ENCODE results near the gene TRAF2.

The TRAF2 gene

DNA sequence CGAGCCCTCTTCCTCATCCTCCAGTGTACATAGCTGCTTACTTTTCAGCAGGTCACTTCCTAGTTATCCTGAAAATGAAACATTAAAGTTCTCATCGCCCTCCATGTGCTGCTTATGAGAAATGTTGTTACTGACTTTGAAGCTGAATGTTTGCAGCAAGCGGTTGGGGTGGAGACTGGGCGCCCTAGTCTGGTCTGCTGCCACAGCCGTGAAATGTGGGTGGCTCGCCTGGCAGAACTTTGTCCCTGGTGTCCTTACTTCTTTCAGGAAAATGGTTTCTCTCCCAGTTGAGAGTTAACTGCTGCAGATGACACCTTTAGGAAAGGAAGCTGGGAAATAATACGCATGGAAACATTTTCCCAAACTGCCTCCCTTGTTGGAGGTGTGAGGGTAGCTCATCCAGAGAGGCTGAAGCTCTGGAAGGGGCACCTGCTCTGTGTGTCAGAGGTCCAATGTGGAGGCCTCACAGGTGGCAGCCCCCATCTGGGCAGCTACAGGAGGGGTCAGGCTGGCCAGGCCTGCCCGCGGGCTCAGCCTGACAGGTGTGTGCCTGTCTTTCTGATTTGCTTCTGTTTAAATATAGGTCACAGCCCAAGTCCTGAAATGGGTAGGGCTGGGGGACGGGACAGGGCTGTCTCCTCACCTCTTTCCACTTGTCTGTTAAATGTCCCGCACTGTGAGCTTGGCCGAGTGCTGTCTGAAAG is 24.0 kb downstream of the TRAF2 start:
- H3K36me3 ChIP-seq (ENCODE audit: control insufficient read depth, insufficient read depth, low read length): peaks cover 75% of the 10 kb centered on the region
- no peaks in the 10 kb centered on the region for H3K9me3 ChIP-seq (ENCODE audit: control insufficient read depth, insufficient read depth, low read length)
- H3K4me1 ChIP-seq (ENCODE audit: control insufficient read depth, insufficient read depth, low read length): no peaks in the 10 kb centered on the region

DNA sequence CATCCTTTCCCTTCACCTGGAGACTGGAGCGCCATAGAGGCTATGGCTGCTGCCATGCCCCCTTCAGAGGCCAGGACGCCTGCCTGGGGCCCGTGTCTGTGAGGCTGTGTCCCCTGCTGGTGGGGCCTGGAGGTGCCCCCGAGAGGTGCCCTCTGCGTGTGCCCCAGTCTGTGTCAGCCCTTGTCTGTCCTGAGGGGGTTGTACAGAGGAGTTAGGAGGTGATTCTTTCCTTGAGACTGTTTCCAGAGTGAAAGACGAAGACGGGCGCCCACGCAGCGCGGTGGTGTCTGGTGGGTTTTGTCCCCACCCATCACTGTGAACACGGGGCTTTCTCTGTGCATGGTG is 24.6 kb downstream of the TRAF2 start:
- Histone ChIP-seq H3K9me3 (ENCODE audit: control insufficient read depth, insufficient read depth, low read length) (no peaks in the 10 kb centered on the region), H3K36me3 (ENCODE audit: control insufficient read depth, insufficient read depth, low read length) (peaks cover 77% of the 10 kb centered on the region), H3K4me3 (ENCODE audit: low read depth, low read length) (no peak overlapping the region), H3K27me3 (ENCODE audit: control insufficient read depth, insufficient read depth, low read length) (no peaks in the 10 kb centered on the region), H3K27ac (ENCODE audit: low read depth, low read length) (no peak overlapping the region), H3K4me1 (ENCODE audit: control insufficient read depth, insufficient read depth, low read length) (no peaks in the 10 kb centered on the region), H3K9ac (ENCODE audit: low read depth, low read length) (no peak overlapping the region)

More for the DNA sequence above, 24.0 kb downstream of the TRAF2 start:
- no peak overlapping the region for H3K9ac ChIP-seq (ENCODE audit: low read depth, low read length)
- no peak overlapping the region for H3K27ac ChIP-seq (ENCODE audit: low read depth, low read length)
- no peaks in the 10 kb centered on the region for H3K27me3 ChIP-seq (ENCODE audit: control insufficient read depth, insufficient read depth, low read length)
- no peak overlapping the region for H3K4me3 ChIP-seq (ENCODE audit: low read depth, low read length)

DNA sequence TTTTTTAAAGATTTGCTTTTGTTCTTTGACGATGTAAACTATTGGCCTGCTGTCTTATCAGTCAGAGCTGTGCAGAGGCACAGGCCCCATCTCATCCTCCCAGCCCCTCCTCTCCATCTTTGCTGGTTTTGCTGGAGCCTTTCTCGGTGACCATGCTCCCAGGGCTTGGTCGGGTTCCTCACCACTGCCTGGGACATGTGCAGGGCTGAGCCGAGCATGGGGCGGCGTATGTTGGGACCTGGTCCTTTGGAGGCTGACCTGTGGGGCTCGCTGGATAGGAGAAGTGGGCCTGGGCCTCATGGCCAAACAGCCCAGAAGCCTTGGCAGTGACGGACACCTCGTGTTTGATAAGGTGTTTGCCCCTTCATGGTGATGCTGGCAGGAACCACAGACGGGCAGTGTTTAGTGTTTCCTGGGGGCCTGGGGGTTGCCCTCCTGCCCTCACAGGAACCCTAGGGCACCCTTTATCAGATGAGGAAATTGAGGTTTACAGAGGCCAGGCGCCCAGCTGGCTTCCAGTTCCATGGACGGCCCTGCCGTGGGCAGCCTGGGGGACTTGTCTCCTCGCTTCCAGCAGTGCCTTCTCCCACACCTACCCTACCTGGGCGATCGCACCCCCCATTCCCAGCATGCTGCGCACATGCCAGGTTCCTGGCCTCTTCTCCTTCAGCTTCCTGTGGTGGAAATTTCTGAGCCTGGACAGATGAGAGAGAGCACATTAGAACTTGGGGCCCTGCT is 27.6 kb downstream of the TRAF2 start:
- Histone ChIP-seq H3K4me1 (ENCODE audit: control insufficient read depth, insufficient read depth, low read length) (no peaks in the 10 kb centered on the region), H3K27me3 (ENCODE audit: control insufficient read depth, insufficient read depth, low read length) (no peaks in the 10 kb centered on the region), H3K9me3 (ENCODE audit: control insufficient read depth, insufficient read depth, low read length) (no peaks in the 10 kb centered on the region), H3K4me3 (ENCODE audit: low read depth, low read length) (no peak overlapping the region), H3K36me3 (ENCODE audit: control insufficient read depth, insufficient read depth, low read length) (peaks cover 75% of the 10 kb centered on the region), H3K27ac (ENCODE audit: low read depth, low read length) (no peak overlapping the region), H3K9ac (ENCODE audit: low read depth, low read length) (no peak overlapping the region)

DNA sequence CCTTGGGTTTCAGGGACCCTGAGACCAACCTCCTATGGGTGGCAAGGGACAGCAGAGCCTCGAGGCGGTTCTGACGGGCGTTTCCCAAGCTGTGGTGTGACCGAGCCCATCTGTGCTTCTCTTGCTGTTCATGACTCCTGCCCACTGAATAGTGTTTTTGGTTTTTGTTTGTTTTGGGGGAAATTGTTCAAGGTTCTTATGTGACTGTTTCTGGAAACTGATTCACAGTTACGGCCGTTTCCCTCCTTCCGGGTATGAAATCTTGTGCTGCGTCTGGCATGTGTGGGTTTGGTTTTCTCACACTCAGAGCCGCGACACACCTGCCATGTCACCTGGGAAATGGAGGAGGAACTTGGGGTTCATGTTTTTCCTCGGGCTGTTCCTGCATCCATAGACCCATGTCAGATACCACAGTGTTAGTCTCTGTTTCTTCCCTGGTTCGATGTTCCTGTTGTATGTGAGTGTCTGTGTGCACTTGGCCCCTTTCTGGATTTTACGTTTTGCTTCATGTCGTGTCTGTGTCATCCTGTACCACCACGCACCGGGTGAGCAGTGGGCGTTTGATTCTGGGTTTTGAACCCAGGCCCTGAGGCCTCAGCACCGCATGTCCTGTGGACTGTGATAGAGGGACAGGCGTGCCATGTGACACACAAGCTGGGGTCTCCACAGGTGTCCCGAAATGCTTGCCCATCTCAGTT is 29.5 kb downstream of the TRAF2 start:
- H3K36me3 ChIP-seq (ENCODE audit: control insufficient read depth, insufficient read depth, low read length): peaks cover 70% of the 10 kb centered on the region

DNA sequence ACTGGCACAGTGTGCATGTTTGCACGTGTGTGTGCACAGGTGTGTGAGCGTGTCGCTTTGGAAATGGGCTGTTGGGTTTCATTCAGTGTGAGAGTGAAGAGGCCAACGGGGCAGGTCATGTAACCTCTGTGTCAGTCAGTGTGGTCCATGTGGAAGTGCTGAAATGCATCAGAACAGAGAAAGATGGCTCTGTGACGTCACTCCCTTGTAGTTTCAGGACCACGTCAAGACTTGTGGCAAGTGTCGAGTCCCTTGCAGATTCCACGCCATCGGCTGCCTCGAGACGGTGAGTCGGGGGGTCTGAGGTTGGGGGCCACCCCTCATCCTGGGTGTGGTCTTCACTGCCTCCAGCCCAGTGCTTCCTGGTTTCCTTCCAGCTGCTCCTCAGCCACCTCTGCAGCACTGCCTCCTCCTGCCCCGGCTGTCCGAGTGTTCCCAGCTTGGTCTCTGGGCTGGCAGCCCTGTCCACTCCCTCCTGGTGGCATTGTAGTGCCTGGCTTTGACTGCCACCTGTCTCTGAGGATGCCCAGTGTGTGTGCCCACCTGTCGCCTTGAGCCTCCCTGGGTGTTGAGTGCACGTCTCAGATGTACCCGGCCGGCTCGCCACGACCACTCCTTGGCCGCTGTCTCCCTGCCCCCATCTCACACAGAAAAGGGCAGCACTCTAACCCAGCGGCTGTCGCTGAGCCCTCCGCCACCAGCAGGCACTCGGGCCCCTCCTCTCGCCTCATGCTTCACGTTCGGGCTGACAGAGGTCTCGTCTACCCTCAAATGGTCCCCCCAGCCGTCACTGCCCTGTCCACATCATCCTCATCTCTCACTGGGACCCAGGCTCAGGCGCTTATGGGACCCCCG is 30.2 kb downstream of the TRAF2 start:
- Histone ChIP-seq H3K4me3 (ENCODE audit: low read depth, low read length) (no peak overlapping the region), H3K9me3 (ENCODE audit: control insufficient read depth, insufficient read depth, low read length) (no peaks in the 10 kb centered on the region), H3K36me3 (ENCODE audit: control insufficient read depth, insufficient read depth, low read length) (peaks cover 76% of the 10 kb centered on the region), H3K4me1 (ENCODE audit: control insufficient read depth, insufficient read depth, low read length) (no peaks in the 10 kb centered on the region), H3K9ac (ENCODE audit: low read depth, low read length) (no peak overlapping the region), H3K27ac (ENCODE audit: low read depth, low read length) (no peak overlapping the region), H3K27me3 (ENCODE audit: control insufficient read depth, insufficient read depth, low read length) (no peaks in the 10 kb centered on the region)

More for the DNA sequence above, 29.5 kb downstream of the TRAF2 start:
- no peaks in the 10 kb centered on the region for H3K27me3 ChIP-seq (ENCODE audit: control insufficient read depth, insufficient read depth, low read length)
- no peaks in the 10 kb centered on the region for H3K9me3 ChIP-seq (ENCODE audit: control insufficient read depth, insufficient read depth, low read length)
- H3K4me3 ChIP-seq (ENCODE audit: low read depth, low read length): no peak overlapping the region
- no peaks in the 10 kb centered on the region for H3K4me1 ChIP-seq (ENCODE audit: control insufficient read depth, insufficient read depth, low read length)
- no peak overlapping the region for H3K27ac ChIP-seq (ENCODE audit: low read depth, low read length)
- H3K9ac ChIP-seq (ENCODE audit: low read depth, low read length): no peak overlapping the region

DNA sequence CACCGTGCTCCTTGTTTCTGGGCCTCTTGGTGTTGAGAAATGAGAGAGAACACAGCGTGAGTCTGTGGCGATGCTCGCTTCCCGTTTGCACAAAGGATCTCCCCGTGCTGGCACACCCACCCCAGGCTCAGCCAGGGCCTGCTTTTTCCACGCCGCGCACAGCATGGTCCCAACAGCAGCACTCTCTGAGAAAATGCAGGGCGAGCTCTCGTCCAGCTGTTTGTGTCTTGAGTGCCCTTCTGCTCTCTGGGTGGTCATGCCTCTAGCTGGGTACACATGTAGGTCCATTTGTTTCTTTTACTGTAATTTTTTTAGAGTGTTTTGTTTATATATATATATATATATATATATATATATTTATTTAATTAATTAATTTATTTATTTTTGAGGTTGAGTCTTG is 31.6 kb downstream of the TRAF2 start:
- no peaks in the 10 kb centered on the region for H3K27me3 ChIP-seq (ENCODE audit: control insufficient read depth, insufficient read depth, low read length)
- peaks cover 78% of the 10 kb centered on the region for H3K36me3 ChIP-seq (ENCODE audit: control insufficient read depth, insufficient read depth, low read length)
- no peak overlapping the region for H3K27ac ChIP-seq (ENCODE audit: low read depth, low read length)
- no peak overlapping the region for H3K9ac ChIP-seq (ENCODE audit: low read depth, low read length)
- H3K9me3 ChIP-seq (ENCODE audit: control insufficient read depth, insufficient read depth, low read length): no peaks in the 10 kb centered on the region
- H3K4me1 ChIP-seq (ENCODE audit: control insufficient read depth, insufficient read depth, low read length): no peaks in the 10 kb centered on the region
- H3K4me3 ChIP-seq (ENCODE audit: low read depth, low read length): no peak overlapping the region

DNA sequence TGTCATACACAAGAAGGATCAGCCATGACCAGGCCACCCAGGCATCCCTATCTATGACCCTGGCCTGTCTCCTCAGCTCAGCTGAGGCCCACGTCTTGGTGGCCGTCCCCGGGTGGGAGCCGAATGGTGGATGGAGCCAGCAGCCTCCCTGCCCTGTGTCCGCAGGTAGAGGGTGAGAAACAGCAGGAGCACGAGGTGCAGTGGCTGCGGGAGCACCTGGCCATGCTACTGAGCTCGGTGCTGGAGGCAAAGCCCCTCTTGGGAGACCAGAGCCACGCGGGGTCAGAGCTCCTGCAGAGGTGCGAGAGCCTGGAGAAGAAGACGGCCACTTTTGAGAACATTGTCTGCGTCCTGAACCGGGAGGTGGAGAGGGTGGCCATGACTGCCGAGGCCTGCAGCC is 33.8 kb downstream of the TRAF2 start:
- Histone ChIP-seq H3K4me3 (ENCODE audit: low read depth, low read length) (no peak overlapping the region), H3K9me3 (ENCODE audit: control insufficient read depth, insufficient read depth, low read length) (no peaks in the 10 kb centered on the region), H3K9ac (ENCODE audit: low read depth, low read length) (no peak overlapping the region), H3K27me3 (ENCODE audit: control insufficient read depth, insufficient read depth, low read length) (no peaks in the 10 kb centered on the region), H3K36me3 (ENCODE audit: control insufficient read depth, insufficient read depth, low read length) (peaks cover 74% of the 10 kb centered on the region), H3K27ac (ENCODE audit: low read depth, low read length) (no peak overlapping the region), H3K4me1 (ENCODE audit: control insufficient read depth, insufficient read depth, low read length) (no peaks in the 10 kb centered on the region)

DNA sequence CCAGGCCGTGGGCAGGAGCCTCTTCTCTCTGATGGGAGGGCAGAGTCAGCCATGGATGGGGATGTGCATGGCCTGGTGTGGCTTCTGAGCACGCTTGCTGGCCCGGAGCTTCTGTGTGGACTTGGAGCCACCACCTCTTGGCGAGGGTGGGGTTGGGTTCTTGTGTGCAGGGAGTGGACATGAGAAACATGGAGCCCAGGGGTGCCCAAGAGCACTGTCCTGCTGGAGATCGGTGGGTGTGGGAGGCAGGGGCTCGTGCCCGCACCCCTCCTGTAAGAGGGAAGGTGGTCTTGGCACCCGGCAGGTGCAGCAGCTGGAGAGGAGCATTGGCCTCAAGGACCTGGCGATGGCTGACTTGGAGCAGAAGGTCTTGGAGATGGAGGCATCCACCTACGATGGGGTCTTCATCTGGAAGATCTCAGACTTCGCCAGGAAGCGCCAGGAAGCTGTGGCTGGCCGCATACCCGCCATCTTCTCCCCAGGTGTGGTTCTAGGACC is 34.5 kb downstream of the TRAF2 start:
- H3K27ac ChIP-seq (ENCODE audit: low read depth, low read length): no peak overlapping the region
- no peaks in the 10 kb centered on the region for H3K9me3 ChIP-seq (ENCODE audit: control insufficient read depth, insufficient read depth, low read length)
- H3K27me3 ChIP-seq (ENCODE audit: control insufficient read depth, insufficient read depth, low read length): no peaks in the 10 kb centered on the region
- H3K36me3 ChIP-seq (ENCODE audit: control insufficient read depth, insufficient read depth, low read length): peaks cover 74% of the 10 kb centered on the region
- no peak overlapping the region for H3K4me3 ChIP-seq (ENCODE audit: low read depth, low read length)
- no peaks in the 10 kb centered on the region for H3K4me1 ChIP-seq (ENCODE audit: control insufficient read depth, insufficient read depth, low read length)
- no peak overlapping the region for H3K9ac ChIP-seq (ENCODE audit: low read depth, low read length)

DNA sequence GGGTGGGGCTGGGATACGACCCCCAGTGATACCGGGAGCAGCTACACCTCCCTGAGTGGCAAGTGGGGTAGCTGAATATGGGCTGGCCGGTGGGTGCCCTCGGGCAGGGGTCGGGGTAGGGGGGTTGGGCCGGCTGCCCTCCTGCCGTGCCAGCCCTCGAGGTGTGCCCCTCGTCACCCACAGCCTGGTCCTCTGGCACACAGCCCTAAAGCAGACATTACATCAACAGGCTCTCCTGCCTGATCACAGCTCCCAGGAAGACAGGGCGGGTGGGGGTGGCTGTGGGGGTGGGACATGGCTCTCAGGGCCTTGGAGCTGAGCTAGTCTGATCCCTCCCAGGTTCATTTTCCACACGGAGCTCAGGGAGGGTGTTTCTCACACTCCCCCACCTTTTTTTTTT is 35.0 kb downstream of the TRAF2 start:
- Histone ChIP-seq H3K27ac (ENCODE audit: low read depth, low read length) (no peak overlapping the region), H3K27me3 (ENCODE audit: control insufficient read depth, insufficient read depth, low read length) (no peaks in the 10 kb centered on the region), H3K4me1 (ENCODE audit: control insufficient read depth, insufficient read depth, low read length) (no peaks in the 10 kb centered on the region), H3K9me3 (ENCODE audit: control insufficient read depth, insufficient read depth, low read length) (no peaks in the 10 kb centered on the region), H3K9ac (ENCODE audit: low read depth, low read length) (no peak overlapping the region), H3K4me3 (ENCODE audit: low read depth, low read length) (no peak overlapping the region), H3K36me3 (ENCODE audit: control insufficient read depth, insufficient read depth, low read length) (peaks cover 73% of the 10 kb centered on the region)

DNA sequence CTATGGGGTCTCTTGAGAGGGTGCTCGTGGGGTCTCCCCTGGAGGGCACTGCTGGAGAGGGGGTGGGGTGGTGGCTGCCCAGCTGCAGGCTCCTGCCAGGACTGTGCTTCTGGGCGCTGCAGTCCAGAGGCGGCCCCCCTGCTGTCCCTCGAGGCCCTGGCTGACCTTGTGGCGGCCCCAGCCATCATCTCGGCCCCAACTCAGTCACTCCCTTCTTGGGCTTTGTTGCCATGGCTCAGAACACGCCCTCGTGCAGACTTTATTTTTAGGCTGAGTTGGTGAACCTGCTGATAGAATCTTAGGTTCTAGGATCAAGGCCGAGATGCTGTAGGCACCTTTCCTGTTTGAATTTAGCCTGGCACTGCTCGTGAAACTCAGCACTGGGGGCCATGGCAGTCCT is 35.4 kb downstream of the TRAF2 start:
- no peaks in the 10 kb centered on the region for H3K27me3 ChIP-seq (ENCODE audit: control insufficient read depth, insufficient read depth, low read length)
- peaks cover 73% of the 10 kb centered on the region for H3K36me3 ChIP-seq (ENCODE audit: control insufficient read depth, insufficient read depth, low read length)
- H3K9ac ChIP-seq (ENCODE audit: low read depth, low read length): no peak overlapping the region
- H3K4me3 ChIP-seq (ENCODE audit: low read depth, low read length): no peak overlapping the region
- H3K27ac ChIP-seq (ENCODE audit: low read depth, low read length): no peak overlapping the region
- H3K4me1 ChIP-seq (ENCODE audit: control insufficient read depth, insufficient read depth, low read length): no peaks in the 10 kb centered on the region
- no peaks in the 10 kb centered on the region for H3K9me3 ChIP-seq (ENCODE audit: control insufficient read depth, insufficient read depth, low read length)

Measured in HUES48 (cell line).